HepG2 (cell line): ENCODE results near the gene L3MBTL1.

Experiments
- ATF1 ChIP-seq: IDR thresholded peaks from 2 replicates; pipeline ENCODE4 v1.6.1; 2016; ENCODE audit warnings: mild to moderate bottlenecking, control low read depth
- CTCF ChIP-seq: sonication (generic); formaldehyde crosslinking; IDR thresholded peaks from 2 replicates; pipeline ENCODE4 v1.5.0; 2020; ENCODE audit warnings: mild to moderate bottlenecking, missing genetic modification reagents, moderate library complexity
- HCFC1 ChIP-seq: fragments of 150-350 bp; IDR thresholded peaks from 2 replicates; pipeline ENCODE4 v1.6.1; 2014; ENCODE audit warnings: low read depth, low read length
- HMG20A ChIP-seq: IDR thresholded peaks from 2 replicates; pipeline ENCODE4 v1.6.1; 2016; ENCODE audit warnings: borderline replicate concordance
- POLR2A ChIP-seq, 2 experiments: IDR thresholded peaks; 2 replicates each; pipeline ENCODE4 v1.6.1; 2011; ENCODE audit warnings: low read depth in 2 of 2, low read length in 2 of 2, mild to moderate bottlenecking in 1 of 2, moderate library complexity in 1 of 2; ENCODE audit not compliant: insufficient read depth in 1 of 2
- TBP ChIP-seq: sonication (generic); formaldehyde crosslinking; IDR thresholded peaks from 2 replicates; pipeline ENCODE4 v1.5.0; 2020; ENCODE audit warnings: missing genetic modification reagents
- ZNF260 ChIP-seq: sonication (generic); formaldehyde crosslinking; IDR thresholded peaks from 2 replicates; pipeline ENCODE4 v1.4.0; 2020; ENCODE audit warnings: missing genetic modification reagents, low read depth, mild to moderate bottlenecking, borderline replicate concordance
- ZNF317 ChIP-seq: sonication (generic); formaldehyde crosslinking; IDR thresholded peaks from 2 replicates; pipeline ENCODE4 v1.5.0; 2020; ENCODE audit warnings: mild to moderate bottlenecking, missing genetic modification reagents

DNA sequence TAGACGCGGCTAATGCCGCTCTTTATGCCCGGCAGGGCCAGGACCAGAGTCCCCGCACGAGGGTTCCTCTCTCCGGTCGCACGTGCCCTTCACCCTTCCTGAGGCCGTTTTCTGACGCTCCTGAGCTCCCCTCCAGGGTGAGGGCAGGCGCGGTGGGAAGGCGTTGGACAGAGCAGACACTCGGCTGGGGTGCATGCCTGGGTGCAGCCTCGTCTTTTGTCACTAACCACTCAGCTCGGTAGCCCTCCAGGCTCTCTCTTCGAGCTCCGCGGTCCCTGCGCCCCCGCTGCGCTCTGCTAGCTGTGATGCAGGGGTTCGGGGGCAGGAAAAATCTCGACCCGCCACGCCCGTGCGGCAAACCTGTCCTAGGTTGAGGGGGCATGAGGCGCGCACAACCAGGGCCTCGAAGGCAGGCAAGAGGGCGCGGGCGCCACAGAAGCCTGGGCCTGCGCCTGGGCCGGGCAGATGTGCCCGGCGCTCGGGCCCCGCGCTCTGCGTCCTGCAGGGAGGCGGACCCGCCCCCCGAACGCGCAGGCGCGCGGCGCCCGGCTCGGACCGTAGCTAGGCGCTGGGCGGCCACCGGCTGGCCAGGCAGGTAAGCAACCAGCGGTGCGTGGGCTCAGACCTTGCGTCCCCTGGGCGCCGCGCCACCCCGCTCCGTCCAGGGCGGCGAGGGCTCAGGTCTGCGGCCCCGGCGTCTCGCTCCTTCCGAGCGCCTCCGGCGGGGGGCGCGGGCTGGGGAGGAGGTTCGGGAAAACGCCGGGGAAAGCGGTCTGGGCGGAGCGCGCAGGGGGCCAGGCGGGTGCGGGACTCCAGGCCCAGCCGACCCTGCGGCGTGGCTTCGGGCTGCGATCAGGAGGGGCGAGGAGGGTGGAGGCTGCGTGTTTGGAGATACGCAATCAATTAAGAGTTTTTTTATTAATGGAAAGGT, at the start of gene L3MBTL1:
- peak; percentile 48; the same call in 1 of the 2 replicates for TF ChIP-seq CTCF (CRISPR knock-in tag)
- TF ChIP-seq ZNF317 (CRISPR knock-in tag): no peak
- TF ChIP-seq ZNF260 (CRISPR knock-in tag): no peak
- no peak for TF ChIP-seq TBP
- no peak for TF ChIP-seq ATF1 (CRISPR knock-in tag)
- TF ChIP-seq POLR2A (IDR thresholded peaks at IDR 0.05; ENCODE audit: insufficient read depth in 1 of 2, low read depth in 2 of 2, low read length in 2 of 2): peak in 1 of 2 experiments; percentile 86; a peak in 3 of 4 replicates
- TF ChIP-seq HCFC1: no peak
- TF ChIP-seq HMG20A (CRISPR knock-in tag): no peak
